ENCODE data around the gene FADS3.
A peak's percentile ranks its signal among the peaks of the same experiment; 100 is the strongest.

The FADS3 gene

DNA sequence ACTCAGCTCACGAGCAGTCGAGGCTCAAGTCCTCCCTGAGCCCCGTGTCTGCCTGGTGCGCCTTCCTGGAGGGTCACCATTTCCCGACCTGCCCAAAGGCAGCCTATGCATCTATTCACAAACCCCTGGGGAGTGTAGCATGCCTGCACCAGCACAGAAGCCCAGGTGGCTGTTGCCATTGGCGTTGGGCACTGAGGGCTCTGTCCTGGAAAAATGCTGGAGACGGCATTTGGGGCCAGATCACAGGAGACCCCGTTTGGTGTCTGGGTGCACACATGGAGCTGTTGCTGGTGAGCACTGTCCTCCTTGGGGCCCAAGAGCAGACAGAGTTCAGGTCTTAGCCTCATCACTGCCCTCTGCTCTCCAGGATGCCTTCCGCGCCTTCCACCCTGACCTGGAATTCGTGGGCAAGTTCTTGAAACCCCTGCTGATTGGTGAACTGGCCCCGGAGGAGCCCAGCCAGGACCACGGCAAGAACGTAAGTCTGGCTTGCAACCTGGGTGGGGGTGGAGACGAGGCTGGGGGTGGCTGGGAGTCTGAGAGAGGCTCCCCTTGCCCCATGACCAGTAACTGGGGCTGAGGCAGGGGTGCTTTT lies 53.8 kb downstream of the FADS3 start:
- DNase-seq (ENCODE audit: low read depth in 2 of 2, low spot score in 1 of 2), result no peak

GRCh38 chr11:61836193-61836592 lies 55.2 kb downstream of the FADS3 start:
- DNase-seq (ENCODE audit: low read depth in 2 of 2, low spot score in 1 of 2), result no peak

DNA sequence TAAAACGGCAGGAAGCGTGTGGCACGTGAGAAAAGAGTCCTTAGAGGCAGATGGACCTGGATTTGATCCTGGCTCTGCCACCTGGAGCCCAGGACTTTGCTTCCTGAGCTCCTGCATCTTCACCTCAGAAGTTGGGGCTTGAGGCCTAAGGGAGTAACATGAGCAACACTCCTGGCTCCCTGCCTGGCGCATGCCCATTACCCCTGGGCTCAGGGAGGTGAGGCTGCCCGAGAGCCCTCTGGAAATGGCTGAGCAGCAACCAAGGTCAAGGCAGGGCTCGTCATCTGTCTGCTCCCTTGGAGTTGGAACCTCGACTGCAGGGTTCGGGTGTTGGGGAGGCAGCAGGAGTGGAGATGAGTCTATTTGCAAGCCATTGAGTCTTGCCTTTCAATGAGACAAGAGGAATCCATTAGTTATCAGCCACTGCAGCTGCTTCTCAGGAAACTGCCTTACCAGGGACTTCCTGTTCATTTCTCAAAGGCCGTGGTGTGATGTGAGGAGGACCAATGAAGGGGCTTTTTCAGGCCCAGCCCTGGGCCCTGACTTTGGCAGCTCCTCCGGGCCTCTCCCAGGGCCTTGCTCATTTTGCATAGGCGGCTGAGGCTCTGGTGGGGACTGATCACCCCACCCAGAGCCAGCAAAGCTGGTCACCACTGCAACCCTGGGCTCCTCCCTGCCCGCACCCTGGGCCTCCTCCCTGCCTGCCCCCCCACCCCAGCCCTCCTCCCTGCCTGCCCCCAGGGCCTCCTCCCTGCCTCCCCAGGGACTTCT lies 56.9 kb downstream of the FADS3 start:
- peak in 1 of 2 donors; percentile 28 for DNase-seq (ENCODE audit: low read depth in 2 of 2, low spot score in 1 of 2)

DNA sequence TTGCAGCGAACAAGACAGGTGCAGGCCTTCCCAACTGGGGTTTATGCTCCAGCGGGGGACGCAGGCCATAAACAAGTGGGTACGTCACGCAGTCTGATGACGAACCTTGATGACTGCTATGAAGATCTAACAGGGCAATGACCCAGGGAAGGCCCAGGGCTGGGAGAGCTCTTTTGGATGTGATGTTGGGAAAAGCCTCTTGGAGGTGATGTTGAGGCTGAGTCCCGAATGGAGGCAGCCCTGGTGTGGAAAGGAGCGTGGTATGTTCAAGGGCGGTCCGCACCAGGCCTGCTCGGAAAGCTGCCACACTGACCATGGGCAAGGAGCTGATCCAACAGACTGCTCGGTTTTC lies 57.4 kb downstream of the FADS3 start:
- no peak for DNase-seq (ENCODE audit: low read depth in 2 of 2, low spot score in 1 of 2)

DNA sequence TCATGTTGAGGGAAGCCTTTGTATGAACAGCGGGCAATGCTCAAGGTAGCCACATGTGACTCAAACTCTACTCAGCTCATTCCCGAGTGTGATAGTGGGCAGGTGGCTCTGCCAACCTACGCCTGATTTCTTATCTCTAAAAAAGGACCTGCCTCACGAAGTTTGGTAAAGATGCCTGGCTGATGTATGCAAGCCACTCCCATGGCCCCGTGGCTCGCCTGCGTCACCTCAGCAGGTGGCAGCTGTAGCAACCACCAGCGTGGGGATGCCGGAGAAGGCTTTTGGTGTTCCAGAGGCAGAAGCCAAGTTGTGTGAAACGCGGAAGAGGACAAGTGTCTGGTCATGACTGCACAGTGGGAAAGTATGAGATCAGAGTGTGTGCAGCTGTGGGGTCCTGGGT lies 57.9 kb downstream of the FADS3 start:
- DNase-seq (ENCODE audit: low read depth in 2 of 2, low spot score in 1 of 2), result no peak

- no peak for DNase-seq (ENCODE audit: low read depth in 2 of 2, low spot score in 1 of 2)
Observed at GRCh38 chr11:61832754-61833153, 58.6 kb downstream of the FADS3 start.

DNA sequence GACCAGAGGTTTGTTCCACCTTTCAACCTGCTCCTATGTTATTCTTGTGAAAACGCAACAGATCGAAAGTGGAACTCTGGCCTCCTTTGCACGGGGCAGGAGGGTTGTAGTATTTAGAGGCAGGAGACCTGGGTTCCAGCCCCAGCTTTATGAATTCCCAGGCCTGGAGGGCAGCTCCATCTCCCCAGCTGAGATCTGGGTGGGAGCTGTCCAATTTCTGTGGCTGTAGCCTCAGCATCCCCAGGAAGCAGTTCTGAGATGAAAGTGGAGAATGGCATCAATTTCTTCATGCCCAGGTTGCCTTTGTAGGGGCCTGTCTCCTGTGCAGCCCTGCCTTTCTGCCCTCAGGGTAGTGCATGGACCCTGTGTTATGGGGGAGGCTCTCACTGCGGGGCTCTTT lies 59.1 kb downstream of the FADS3 start:
- no peak for DNase-seq (ENCODE audit: low read depth in 2 of 2, low spot score in 1 of 2)

- no peak for DNase-seq (ENCODE audit: low read depth in 2 of 2, low spot score in 1 of 2)
Observed at GRCh38 chr11:61830237-61831105, 60.9 kb downstream of the FADS3 start.

- no peak for DNase-seq (ENCODE audit: low read depth in 2 of 2, low spot score in 1 of 2)
Observed at GRCh38 chr11:61829806-61830205, 61.5 kb downstream of the FADS3 start.

- DNase-seq (ENCODE audit: low read depth in 2 of 2, low spot score in 1 of 2), result no peak
Observed at GRCh38 chr11:61828629-61829407, 62.5 kb downstream of the FADS3 start.

GRCh38 chr11:61828379-61828628 lies 63.0 kb downstream of the FADS3 start:
- no peak for DNase-seq (ENCODE audit: low read depth in 2 of 2, low spot score in 1 of 2)

DNA sequence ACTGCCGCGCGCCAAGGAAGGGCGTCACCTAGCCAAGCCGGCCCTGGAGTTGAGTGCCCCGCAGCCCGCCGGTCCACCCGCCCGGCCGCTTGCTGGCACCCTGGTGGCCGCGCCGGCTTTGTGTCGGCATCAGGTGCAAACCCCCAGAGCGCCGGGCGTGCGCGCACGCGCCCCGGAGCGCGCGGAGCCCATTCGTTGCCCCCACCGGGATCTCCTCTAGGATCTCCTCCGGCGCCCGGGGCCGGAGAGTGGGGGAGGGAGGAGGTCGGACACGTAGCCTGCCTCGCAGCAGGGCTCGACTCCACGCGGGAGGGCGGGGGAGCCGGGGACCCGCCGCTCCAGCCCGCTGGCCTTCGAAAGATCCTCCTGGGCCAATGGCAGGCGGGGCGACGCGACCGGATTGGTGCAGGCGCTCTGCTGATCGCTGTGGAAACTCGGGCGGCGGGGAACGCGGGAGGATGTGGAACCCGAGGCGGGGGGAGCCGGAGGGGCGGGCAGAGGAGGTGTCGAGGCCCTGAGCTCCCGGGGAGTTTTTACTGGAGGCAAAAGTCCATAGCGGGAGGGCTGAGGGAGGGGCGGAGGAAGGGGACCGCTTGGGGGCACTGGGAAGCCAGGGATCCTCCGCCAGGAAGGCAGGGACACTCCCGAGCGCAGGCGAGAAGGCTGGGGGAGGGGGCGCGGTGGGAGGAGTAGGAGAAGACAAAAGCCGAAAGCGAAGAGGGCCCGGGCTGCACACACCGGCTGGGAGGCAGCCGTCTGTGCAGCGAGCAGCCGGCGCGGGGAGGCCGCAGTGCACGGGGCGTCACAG lies 63.6 kb downstream of the FADS3 start, which contains the start of gene FADS2:
Gene FADS2 (plus strand): TSS at position 730 of the 808 bp plus-strand sequence. CDS start 91 bp downstream, outside the sequence.
- peak; percentile 27 to 44 for DNase-seq (ENCODE audit: low read depth in 2 of 2, low spot score in 1 of 2)

DNA sequence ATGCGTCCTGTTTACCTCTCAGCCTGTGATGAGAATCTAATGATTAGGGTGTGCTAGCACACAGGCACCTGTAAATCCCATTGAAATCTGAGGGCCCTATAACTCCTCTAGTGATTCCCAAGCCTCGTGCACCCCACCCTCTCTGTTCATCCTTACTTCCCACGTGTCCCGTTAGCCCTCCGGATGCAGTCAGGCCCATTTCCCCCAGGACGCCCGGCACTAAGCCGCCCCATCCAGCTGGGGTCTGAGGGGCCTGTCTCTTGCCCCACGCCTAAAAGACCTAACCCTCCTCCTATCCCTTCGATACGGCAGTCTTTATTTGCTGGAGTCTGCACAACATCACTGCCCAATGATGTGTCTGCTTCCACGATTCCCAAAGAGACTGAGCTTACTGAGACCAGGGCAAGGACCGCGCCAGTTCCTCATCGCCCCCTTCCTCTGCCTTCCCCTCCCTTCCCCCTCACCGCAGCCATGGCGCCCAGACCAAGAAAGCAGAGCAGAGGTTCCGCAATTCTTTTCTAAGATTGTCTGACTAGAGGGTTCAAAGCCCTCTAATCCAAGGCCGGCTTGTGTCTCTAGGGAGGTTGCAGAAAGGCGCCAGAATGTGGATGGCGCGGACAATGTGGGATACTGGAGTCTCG lies 64.3 kb downstream of the FADS3 start:
- DNase-seq (ENCODE audit: low read depth in 2 of 2, low spot score in 1 of 2), result no peak
